HG02642 (cell line): ENCODE data around the gene FXR1.
"Not testable (repeated sequence)": the region's sequence is repeated elsewhere in the genome, so short reads cannot be mapped to it uniquely, and the experiment has no call there.

ENCODE experiments used
- ATAC-seq: cut with Tn5 transposase; IDR thresholded peaks from one replicate; pipeline ENCODE4 v1.9.1; 2021; ENCODE audit warnings: mild to moderate bottlenecking; ENCODE audit not compliant: unreplicated experiment, poor library complexity

The FXR1 gene

GRCh38 chr3:181002331-181002730 is 89.9 kb downstream of the FXR1 start:
- not testable (repeated sequence) for ATAC-seq

GRCh38 chr3:181003469-181003868 is 91.0 kb downstream of the FXR1 start:
- not testable (repeated sequence) for ATAC-seq

- no peak for ATAC-seq
Observed at GRCh38 chr3:181006541-181006940, 94.1 kb downstream of the FXR1 start.

GRCh38 chr3:181007262-181007661 is 94.8 kb downstream of the FXR1 start:
- ATAC-seq = no peak

- no peak for ATAC-seq
Observed at GRCh38 chr3:181008796-181009195, 96.3 kb downstream of the FXR1 start.

GRCh38 chr3:181009225-181009624 is 96.8 kb downstream of the FXR1 start:
- ATAC-seq = no peak

- no peak for ATAC-seq
Observed at GRCh38 chr3:181017690-181018089, 105.2 kb downstream of the FXR1 start.

- no peak for ATAC-seq
Observed at GRCh38 chr3:181025204-181025603, 112.7 kb downstream of the FXR1 start.

GRCh38 chr3:181030948-181031347 is 118.5 kb downstream of the FXR1 start:
- ATAC-seq = no peak
